Progenitor cell of endocrine pancreas (in vitro differentiated cells): ENCODE measurements around the gene MYOF. TPM values are rescaled to one million over a fixed set of nuclear protein-coding genes. Genes with fewer than 3 reads are reported as not detected.

Source experiments
- DNase-seq: peaks from one replicate; pipeline ENCODE4 v3.0.0; 2021; ENCODE audit warnings: low spot score; ENCODE audit not compliant: unreplicated experiment
- H3K27ac Mint-ChIP-seq: 2 replicates; pipeline ENCODE4 v1.8.0; 2021; ENCODE audit warnings: mild to moderate bottlenecking, moderate library complexity, mixed read lengths
- H3K27me3 Mint-ChIP-seq: 2 replicates; pipeline ENCODE4 v1.8.0; 2021; ENCODE audit warnings: mixed read lengths
- H3K36me3 Mint-ChIP-seq: 2 replicates; pipeline ENCODE4 v1.8.0; 2022; ENCODE audit warnings: mixed read lengths; ENCODE audit not compliant: insufficient read depth
- H3K4me1 Mint-ChIP-seq: 2 replicates; pipeline ENCODE4 v1.8.0; 2021; ENCODE audit warnings: low read depth, mixed read lengths
- H3K4me3 Mint-ChIP-seq: 2 replicates; pipeline ENCODE4 v1.8.0; 2021; ENCODE audit warnings: low read depth, mild to moderate bottlenecking, moderate library complexity, mixed read lengths
- H3K9me3 Mint-ChIP-seq: 2 replicates; pipeline ENCODE4 v1.8.0; 2021; ENCODE audit warnings: low read depth, mixed read lengths
- total RNA-seq: library from RNA; stranded (reverse); gene quantifications from 2 replicates; pipeline ENCODE4 v1.2.1, GENCODE V29; 2021
- TF ChIP-seq, protein P1 (sequence below): fragments of 200-600 bp; sonication (generic); IDR thresholded peaks from one replicate; pipeline ENCODE4 v1.5.0; 2021; ENCODE audit warnings: antibody characterized with exemption, mild to moderate bottlenecking; ENCODE audit not compliant: unreplicated experiment

MYOF gene
- total RNA-seq, 1 donor from 2014 or later: 25.5 TPM

DNA sequence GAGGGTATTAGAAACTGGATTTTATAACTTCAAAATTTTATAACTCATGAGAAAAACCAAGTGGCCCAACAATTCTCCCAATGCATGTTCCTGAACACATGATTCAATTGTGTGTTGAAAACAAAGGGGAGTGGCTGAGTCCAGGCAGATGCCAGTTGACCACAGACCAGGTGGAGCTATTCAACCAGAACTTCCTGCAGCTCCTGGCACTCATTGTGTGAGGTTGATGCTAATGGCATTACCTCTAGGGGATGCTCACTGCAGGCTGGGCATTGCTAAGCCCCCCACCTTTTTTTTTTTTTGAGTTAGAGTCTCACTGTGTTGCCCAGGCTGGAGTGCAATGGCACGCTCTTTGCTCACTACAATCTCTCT, 20.3 kb downstream of the MYOF start:
- H3K27ac Mint-ChIP-seq: no peak overlapping the region
- H3K36me3 Mint-ChIP-seq: peaks cover 5% of the 10 kb centered on the region
- TF ChIP-seq, protein P1, sequence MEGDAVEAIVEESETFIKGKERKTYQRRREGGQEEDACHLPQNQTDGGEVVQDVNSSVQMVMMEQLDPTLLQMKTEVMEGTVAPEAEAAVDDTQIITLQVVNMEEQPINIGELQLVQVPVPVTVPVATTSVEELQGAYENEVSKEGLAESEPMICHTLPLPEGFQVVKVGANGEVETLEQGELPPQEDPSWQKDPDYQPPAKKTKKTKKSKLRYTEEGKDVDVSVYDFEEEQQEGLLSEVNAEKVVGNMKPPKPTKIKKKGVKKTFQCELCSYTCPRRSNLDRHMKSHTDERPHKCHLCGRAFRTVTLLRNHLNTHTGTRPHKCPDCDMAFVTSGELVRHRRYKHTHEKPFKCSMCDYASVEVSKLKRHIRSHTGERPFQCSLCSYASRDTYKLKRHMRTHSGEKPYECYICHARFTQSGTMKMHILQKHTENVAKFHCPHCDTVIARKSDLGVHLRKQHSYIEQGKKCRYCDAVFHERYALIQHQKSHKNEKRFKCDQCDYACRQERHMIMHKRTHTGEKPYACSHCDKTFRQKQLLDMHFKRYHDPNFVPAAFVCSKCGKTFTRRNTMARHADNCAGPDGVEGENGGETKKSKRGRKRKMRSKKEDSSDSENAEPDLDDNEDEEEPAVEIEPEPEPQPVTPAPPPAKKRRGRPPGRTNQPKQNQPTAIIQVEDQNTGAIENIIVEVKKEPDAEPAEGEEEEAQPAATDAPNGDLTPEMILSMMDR: no peak
- no peaks in the 10 kb centered on the region for H3K9me3 Mint-ChIP-seq
- DNase-seq: no peak
- no peaks in the 10 kb centered on the region for H3K27me3 Mint-ChIP-seq
- H3K4me3 Mint-ChIP-seq: no peak overlapping the region
- peaks cover 34% of the 10 kb centered on the region for H3K4me1 Mint-ChIP-seq

DNA sequence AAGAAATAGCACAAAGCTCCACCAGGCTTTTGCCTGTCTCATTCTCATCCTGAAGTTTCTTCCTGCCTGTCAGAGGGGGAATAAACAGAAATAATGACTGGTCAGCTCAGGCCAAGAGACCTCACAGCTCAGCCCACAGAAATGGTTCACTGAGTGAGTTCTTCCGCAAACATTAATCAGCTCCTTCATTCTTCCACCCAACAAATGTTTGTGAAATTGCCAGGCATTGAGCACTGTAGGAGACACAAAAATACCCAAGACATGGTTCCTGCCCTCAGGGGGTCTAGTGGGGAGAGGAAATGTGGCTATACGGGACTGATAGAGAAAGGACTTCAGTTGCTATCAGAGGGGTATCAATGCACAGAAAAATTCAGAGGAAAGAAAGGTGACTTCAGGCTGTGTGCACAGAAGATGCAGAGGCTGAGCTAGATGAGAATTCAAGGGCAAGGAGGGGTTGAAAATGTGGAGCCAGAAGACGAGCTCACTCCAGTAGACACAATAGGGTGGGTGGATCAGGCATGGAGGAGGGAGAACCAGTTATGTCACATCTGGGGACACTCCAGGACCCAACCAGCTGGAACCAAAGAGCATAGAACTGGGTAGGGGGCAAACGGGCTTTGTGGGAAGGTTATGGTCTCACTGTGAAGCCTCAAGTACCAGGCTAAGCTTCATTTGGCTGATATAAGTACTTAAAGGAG, 20.9 kb downstream of the MYOF start:
- Mint-ChIP-seq H3K4me1 (peaks cover 37% of the 10 kb centered on the region), H3K4me3 (no peak overlapping the region), H3K36me3 (peaks cover 5% of the 10 kb centered on the region), H3K27ac (peak overlapping the region; percentile 31), H3K27me3 (no peaks in the 10 kb centered on the region), H3K9me3 (no peaks in the 10 kb centered on the region)
- TF ChIP-seq, protein P1: no peak
- no peak for DNase-seq

DNA sequence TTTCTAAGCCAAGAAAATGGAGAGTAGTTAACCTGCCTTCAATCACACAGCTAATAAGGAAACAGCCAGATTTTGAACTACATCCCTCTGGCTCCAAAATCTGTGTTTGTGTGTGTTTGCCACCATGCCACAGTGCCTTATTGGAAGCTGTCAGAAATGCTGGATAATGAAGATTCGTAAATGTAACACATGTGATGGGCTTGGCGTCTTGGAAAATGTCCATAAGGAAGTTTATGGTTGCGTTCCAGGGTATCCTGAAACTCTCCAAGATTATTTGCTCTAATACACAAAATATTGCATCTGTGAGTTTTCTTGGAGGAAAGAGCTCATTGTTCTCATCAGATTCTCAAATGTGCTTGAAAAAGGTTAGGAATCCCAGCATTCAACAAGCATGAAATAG, 22.7 kb downstream of the MYOF start:
- Mint-ChIP-seq H3K27me3 (no peaks in the 10 kb centered on the region), H3K27ac (peak overlapping the region; percentile 98), H3K36me3 (peaks cover 5% of the 10 kb centered on the region), H3K9me3 (no peaks in the 10 kb centered on the region), H3K4me1 (peaks cover 39% of the 10 kb centered on the region), H3K4me3 (no peak overlapping the region)
- TF ChIP-seq, protein P1: no peak
- DNase-seq: no peak

DNA sequence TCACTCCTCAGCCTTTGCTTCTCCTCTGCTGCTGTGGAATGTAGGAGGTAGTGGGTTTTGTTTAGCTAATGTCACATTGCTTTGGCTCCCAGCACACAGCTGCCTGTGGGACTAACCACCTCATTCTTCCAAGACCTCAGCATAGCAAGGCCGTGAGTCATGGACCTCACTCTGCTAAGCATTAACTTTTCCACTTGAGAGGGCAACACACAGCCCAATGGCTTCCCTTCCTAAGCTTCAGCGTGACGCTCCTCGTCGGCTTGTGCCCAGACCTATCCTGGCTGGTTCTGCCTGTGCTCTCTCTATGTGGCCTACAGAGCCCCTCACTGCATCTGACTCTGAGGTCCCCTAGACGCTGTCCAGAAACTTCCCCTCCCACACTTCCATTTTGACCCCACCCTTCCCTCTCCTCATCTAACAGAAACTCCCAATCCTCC, 23.3 kb downstream of the MYOF start:
- H3K9me3 Mint-ChIP-seq: no peaks in the 10 kb centered on the region
- peak; percentile 55 for DNase-seq
- H3K4me3 Mint-ChIP-seq: peak overlapping the region; percentile 51
- peaks cover 5% of the 10 kb centered on the region for H3K36me3 Mint-ChIP-seq
- no peaks in the 10 kb centered on the region for H3K27me3 Mint-ChIP-seq
- TF ChIP-seq, protein P1: no peak
- peaks cover 36% of the 10 kb centered on the region for H3K4me1 Mint-ChIP-seq
- H3K27ac Mint-ChIP-seq: peak overlapping the region; percentile 98

DNA sequence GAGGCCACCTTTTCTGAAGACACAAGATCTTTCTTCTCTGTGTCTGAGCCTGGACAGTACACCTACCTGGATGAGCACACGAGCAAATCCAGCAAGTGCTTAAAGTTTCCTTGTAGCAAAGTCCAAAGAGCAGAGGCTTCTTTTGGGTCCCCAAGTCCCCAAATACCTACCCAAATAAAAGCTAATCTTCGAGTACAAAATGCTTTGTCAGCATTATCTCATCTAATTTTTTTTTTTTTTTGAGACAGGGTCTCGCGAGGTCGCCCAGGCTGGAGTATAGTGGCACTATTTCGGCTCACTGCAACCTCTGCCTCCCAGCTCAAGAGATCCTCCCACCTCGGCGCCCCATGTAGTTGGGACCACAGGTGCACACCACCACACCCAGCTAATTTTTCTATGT, 24.6 kb downstream of the MYOF start:
- H3K9me3 Mint-ChIP-seq: no peaks in the 10 kb centered on the region
- H3K27ac Mint-ChIP-seq: peak overlapping the region; percentile 89

More for the DNA sequence above, 24.6 kb downstream of the MYOF start:
- DNase-seq: no peak
- peaks cover 5% of the 10 kb centered on the region for H3K36me3 Mint-ChIP-seq
- TF ChIP-seq, protein P1: no peak
- peaks cover 32% of the 10 kb centered on the region for H3K4me1 Mint-ChIP-seq
- H3K4me3 Mint-ChIP-seq: no peak overlapping the region
- H3K27me3 Mint-ChIP-seq: no peaks in the 10 kb centered on the region
